ENCODE data around the gene FGD2. TPM values are rescaled to one million over a fixed set of nuclear protein-coding genes. Genes with fewer than 3 reads are reported as not detected.

Gene FGD2
- total RNA-seq, 1 donor from 2014 or later: 32.0 TPM

- peak; percentile 94 for DNase-seq (ENCODE audit: low spot score)
These were observed 13.0 kb downstream of the FGD2 start for GRCh38 chr6:37018198-37019064.

- DNase-seq (ENCODE audit: low spot score): no peak
These were observed 13.6 kb downstream of the FGD2 start for GRCh38 chr6:37019065-37019450.

GRCh38 chr6:37020381-37020780 lies 14.9 kb downstream of the FGD2 start:
- no peak for DNase-seq (ENCODE audit: low spot score)

- DNase-seq (ENCODE audit: low spot score): no peak
These were observed 15.4 kb downstream of the FGD2 start for GRCh38 chr6:37020812-37021211.

GRCh38 chr6:37021356-37022129 lies 16.1 kb downstream of the FGD2 start:
- DNase-seq (ENCODE audit: low spot score): no peak

GRCh38 chr6:37022135-37022863 lies 16.8 kb downstream of the FGD2 start:
- no peak for DNase-seq (ENCODE audit: low spot score)

GRCh38 chr6:37024656-37025337 lies 19.3 kb downstream of the FGD2 start:
- peak; percentile 75 for DNase-seq (ENCODE audit: low spot score)

GRCh38 chr6:37025621-37026466 lies 20.4 kb downstream of the FGD2 start:
- DNase-seq (ENCODE audit: low spot score): no peak

- no peak for DNase-seq (ENCODE audit: low spot score)
These were observed 21.7 kb downstream of the FGD2 start for GRCh38 chr6:37027036-37027720.

- DNase-seq (ENCODE audit: low spot score): no peak
These were observed 22.5 kb downstream of the FGD2 start for GRCh38 chr6:37027811-37028469.

- DNase-seq (ENCODE audit: low spot score): no peak
These were observed 24.0 kb downstream of the FGD2 start for GRCh38 chr6:37029249-37029971.

GRCh38 chr6:37030599-37030998 lies 25.1 kb downstream of the FGD2 start:
- no peak for DNase-seq (ENCODE audit: low spot score)

- no peak for DNase-seq (ENCODE audit: low spot score)
These were observed 26.8 kb downstream of the FGD2 start for GRCh38 chr6:37032239-37032638.

- no peak for DNase-seq (ENCODE audit: low spot score)
These were observed 27.8 kb downstream of the FGD2 start for GRCh38 chr6:37033255-37033654.

- DNase-seq (ENCODE audit: low spot score): no peak
These were observed 28.7 kb downstream of the FGD2 start for GRCh38 chr6:37033819-37034795.

- DNase-seq (ENCODE audit: low spot score): no peak
These were observed 30.7 kb downstream of the FGD2 start for GRCh38 chr6:37036146-37036545.

- DNase-seq (ENCODE audit: low spot score): no peak
These were observed 33.1 kb downstream of the FGD2 start for GRCh38 chr6:37038292-37039198.

Data from ureter (tissue), 1 donor.